D341Med (cell line): ENCODE data around the gene UGT2A1.
"Not testable (repeated sequence)": the region's sequence is repeated elsewhere in the genome, so short reads cannot be mapped to it uniquely, and the experiment has no call there.

ENCODE experiments used
- DNase-seq: peaks from one replicate; pipeline ENCODE4 v3.0.0; 2012; ENCODE audit warnings: low spot score

Gene UGT2A1

DNA sequence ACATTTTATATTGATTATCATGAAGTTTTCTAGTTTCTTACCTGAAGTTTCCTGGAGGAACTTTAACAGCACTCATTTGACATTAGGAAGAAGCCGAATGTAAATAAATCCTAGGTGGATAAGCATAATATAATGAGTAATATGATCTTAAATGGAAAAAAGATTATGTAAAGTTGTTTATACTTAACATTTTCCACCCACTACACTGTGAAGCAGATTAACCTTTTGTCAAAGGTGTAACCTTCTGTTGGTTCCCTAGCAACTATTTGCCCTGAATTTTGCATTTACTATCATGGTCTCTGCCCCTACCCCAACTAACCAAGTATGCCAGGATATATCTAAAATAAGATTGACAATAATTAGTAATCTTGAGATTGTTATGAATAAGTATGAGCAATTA is at the start of gene UGT2A1:
Gene UGT2A1, minus strand, starts transcription at position 101 of the 400 bp plus-strand sequence. CDS start 5,603 bp downstream, outside the sequence.
- no peak for DNase-seq

- DNase-seq, result no peak
These were observed 49.2 kb upstream of the UGT2A1 start for GRCh38 chr4:69702201-69702600.

DNA sequence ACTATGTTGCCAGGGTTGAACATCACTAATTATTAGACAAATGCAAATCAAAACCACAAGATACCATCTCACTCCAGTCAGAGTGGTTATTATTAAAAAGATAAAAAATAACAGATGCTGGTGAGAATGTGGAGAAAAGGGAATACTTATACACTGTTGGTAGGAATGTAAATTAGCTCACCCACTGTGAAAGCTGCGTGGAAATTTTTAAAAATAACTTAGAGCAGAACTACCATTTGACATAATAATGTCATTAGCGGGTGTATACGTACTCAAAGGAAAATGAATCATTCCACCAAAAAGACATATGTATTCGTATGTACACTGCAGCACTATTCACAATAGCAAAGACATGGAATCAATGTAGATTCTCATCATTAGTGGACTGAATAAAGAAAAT is 48.6 kb upstream of the UGT2A1 start:
- no peak for DNase-seq

- no peak for DNase-seq
These were observed 44.6 kb upstream of the UGT2A1 start for GRCh38 chr4:69697536-69698242.

GRCh38 chr4:69689599-69689998 is 36.6 kb upstream of the UGT2A1 start:
- DNase-seq, result no peak

DNA sequence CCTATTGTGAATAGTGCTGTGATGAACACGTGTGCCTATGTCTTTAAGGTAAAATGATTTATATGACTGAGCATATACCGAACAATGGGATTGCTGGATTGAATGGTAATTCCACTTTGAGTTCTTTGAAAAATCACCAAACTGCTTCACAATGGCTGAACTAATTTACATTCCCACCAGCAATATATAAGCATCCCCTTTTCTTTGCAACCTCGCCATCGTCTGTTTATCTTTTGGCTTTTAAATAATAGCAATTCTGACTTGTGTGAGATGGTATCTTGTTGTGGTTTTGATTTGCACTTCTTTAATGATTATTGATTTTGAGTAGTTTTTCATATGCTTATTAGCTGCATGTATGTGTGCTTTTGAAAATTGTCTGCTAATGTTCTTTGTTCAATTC is 31.8 kb upstream of the UGT2A1 start:
- DNase-seq, result no peak

DNA sequence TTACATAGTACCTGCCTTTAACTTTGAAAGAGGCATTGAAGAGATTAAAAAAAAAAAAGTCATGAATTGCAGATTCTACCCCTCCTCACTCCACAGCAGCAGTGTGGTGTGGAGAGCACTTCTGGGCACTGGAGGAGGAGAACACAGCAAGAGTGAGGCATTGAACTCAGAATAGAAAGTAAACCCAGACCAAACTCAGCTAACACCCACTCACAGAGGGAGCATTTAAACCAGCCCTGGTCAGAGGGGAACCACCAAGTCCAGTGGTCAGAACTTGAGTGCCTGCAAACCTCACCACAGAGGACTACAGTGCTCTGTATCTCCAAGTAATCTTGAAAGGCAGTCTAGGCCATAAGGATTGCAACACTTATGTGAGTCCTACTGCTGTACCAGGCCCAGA is 15.6 kb upstream of the UGT2A1 start:
- DNase-seq, result no peak

- not testable (repeated sequence) for DNase-seq
These were observed 11.0 kb upstream of the UGT2A1 start for GRCh38 chr4:69664009-69664408.

DNA sequence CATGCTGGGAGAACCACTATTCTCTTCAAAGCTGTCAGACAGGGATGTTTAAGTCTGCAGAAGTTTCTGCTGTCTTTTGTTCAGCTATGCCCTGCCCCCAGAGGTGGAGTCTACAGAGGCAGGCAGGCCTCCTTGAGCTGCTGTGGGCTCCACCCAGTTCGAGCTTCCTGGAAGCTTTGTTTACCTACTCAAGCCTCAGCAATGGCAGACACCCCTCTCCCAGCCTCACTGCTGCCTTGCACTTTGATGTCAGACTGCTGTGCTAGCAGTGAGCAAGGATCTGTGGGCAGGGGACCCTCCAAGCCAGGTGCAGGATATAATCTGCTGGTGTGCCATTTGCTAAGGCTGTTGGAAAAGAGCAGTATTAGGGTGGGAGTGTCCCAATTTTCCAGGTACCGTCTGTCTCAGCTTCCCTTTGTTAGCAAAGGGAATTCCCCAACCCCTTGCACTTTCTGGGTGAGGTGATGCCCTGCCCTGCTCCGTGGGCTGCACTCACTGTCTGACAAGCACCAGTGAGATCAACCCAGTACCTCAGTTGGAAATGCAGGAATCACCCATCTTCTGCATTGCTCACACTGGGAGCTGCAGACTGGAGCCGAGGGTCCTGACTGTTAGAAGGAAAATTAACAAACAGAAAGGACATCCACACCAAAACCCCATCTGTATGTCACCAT is 8.2 kb upstream of the UGT2A1 start:
- DNase-seq, result not testable (repeated sequence)

DNA sequence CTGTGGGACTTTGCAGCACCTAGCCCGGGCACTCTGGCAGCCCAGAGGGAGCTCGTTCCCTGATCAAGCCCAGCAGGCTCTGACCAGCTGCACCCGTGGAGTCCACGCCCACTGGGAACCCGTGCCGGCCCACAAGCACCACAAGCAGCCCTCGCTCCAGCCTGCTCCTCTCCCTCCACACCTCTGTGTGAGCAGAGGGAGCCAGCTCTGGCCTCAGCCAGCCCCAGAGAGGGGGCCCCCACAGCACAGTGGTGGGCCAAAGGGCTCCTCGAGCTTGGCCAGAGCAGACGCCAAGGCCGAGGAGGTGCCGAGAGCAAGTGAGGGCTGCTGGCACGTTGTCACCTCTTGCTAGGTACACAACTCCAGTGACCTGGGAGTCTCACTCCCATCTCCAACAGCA is 5.1 kb upstream of the UGT2A1 start:
- DNase-seq, result no peak

DNA sequence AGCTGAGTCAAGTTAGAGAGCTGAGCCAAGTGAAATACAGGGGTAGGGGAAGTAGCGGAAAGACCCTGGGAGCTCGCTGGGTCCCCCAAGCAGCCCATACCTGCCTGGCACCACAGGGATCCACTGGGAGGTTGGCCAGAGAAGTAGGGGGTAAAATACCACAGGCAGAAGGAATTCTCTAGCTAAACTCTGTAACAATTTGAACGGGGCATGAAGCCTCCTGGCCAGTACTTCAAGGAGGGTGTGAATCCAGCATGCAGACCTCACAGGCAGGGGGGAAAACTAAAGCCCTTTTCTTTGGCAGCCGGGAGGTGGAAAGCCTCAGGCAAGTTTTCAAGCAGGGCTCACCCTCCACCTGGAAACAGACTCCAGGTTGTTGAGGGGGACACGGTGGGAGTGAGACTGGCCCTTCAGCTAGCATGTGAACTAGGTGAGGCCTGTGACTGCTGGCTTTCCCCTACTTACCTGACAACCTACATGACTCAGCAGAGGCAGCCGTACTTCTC is 3.7 kb upstream of the UGT2A1 start:
- DNase-seq, result no peak

DNA sequence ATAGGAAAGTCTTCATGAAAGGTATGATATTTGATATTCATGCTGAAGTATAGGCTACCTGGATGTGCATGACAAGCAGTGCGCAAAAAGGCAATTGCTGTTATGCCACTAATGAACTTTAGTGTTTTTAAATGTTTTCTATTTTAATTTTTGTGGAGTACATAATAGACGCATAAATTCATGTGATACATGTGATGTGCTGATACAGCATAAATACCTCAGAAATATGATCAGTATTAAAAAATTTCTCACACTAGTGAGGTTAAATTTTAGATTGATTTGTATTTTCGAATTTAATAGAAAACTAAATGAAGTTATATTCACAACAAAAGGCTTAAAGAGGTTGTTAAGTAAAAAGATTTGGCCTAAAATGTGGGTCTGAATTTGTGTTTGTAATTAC is 2.2 kb downstream of the UGT2A1 start:
- DNase-seq, result no peak

DNA sequence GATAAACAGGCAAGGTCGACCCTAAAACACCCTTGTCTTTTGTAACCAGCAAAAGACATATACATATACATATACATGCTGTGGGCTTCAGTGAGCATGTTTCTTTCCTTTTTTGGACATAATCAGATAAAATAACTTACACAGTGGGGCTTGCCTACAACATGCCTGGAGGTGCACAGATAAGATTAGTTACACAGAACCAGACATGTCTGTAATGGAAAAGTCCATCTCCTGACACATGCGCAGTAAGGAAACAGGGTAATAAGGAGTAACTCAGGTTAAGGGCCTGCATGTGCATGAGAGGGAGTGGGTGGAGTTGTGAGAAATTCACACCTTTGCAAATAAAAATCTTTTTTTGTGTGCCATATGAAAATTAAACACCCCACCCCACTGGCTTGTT is 3.4 kb downstream of the UGT2A1 start:
- no peak for DNase-seq

DNA sequence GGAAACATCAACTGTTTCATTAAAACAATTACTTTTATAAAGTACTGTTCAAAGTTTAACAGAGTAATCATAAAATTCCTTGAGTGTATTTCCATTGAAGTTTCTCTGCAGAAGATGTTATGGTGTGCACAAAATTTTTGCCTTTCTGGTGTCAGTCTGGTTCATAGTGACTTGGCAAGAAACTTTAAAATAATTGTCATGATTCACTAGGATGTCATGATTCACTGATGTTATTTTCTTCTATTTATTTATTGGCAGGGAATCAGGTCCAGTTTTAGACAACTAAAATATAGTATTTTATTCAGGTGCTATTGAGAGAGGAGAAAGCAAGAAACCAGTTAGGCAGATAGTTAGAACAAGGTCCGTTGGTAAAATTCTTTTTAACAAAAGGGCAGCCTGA is 3.8 kb downstream of the UGT2A1 start:
- no peak for DNase-seq

GRCh38 chr4:69642961-69643360 is 10.1 kb downstream of the UGT2A1 start:
- DNase-seq, result no peak

- no peak for DNase-seq
These were observed 12.8 kb downstream of the UGT2A1 start for GRCh38 chr4:69640289-69640688.

- no peak for DNase-seq
These were observed 13.5 kb downstream of the UGT2A1 start, which contains the start of gene UGT2A2 for GRCh38 chr4:69639542-69639941. TSS of gene UGT2A2 (minus strand) at chr4:69639642. CDS start at chr4:69639640, 2 bp downstream.

DNA sequence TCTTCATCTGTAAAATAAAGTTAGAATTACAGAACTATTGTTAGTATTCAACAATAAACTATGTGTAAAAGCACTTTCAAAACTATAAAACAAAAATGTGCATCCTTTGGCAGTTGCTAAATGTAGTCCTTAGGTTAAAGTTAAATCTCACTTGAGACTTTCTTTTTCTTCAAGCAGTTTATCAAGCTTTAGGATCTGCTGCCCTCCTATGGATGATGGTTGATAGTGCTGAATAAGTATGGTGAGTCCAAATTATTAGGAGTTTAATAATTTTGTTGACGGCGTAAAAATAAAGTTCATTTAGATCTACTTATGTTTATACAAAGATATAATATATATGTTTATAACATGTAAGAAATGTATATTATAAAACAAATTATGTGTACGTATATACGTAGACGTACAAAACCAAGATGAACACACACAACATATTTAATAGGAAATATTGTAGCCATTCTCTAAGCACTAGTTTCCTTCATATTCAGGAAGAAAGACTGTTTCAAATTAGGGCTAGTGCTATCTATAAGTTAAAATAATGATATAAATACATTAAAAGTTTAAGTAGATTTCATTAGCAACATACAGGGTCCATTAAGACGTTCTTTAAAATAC is 35.9 kb downstream of the UGT2A1 start:
- peak; percentile 28 for DNase-seq

- DNase-seq, result no peak
These were observed 42.6 kb downstream of the UGT2A1 start for GRCh38 chr4:69610484-69610883.

GRCh38 chr4:69601065-69601464 is 52.0 kb downstream of the UGT2A1 start:
- DNase-seq, result no peak

- no peak for DNase-seq
These were observed 53.0 kb downstream of the UGT2A1 start for GRCh38 chr4:69600013-69600412.

GRCh38 chr4:69594382-69594781 is 58.7 kb downstream of the UGT2A1 start:
- DNase-seq, result no peak

DNA sequence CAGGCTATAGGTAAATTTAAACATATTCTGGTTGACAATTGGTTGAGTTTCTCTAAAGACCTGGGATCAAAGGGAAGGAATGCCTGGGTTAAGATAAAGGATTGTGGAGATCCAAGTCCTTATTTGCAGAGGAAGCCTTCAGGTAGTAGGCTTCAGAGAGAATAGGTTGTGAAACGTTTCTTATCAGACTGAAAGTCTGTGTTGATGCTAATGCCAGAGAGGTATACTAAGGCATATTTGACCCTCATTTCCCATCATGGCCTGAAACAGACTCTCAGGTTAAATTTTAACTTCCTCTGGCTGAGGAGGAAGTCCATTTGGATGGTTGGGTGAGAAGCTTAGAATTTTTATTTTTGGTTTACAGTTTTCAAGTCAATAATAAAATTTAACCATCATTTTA is 61.7 kb downstream of the UGT2A1 start:
- DNase-seq, result no peak
